AG04450 (cell line): ENCODE results near the gene SCYL2. TPM values are rescaled to one million over a fixed set of nuclear protein-coding genes. Genes with fewer than 3 reads are reported as not detected.

Source experiments
- CTCF ChIA-PET: fragments of 300-600, 350-600 bp; formaldehyde crosslinking; extraction: SDS; loops from one replicate; lab custom pipeline; 2022; ENCODE audit warnings: antibody characterized with exemption, inconsistent platforms; lab: Charles Lee
- POLR2A ChIA-PET: fragments of 350-600 bp; formaldehyde crosslinking; extraction: SDS; loops from one replicate; lab custom pipeline; 2021; ENCODE audit warnings: antibody characterized with exemption, inconsistent platforms; lab: Yijun Ruan, JAX
- DNase-seq: peaks from one replicate; pipeline ENCODE4 v3.0.0-alpha.2; 2011; ENCODE audit warnings: low read depth, low spot score
- H3K27ac ChIP-seq: one replicate; pipeline ENCODE4 v1.5.1; 2012; ENCODE audit warnings: low read depth, low read length, control low read depth
- H3K27me3 ChIP-seq: one replicate; pipeline ENCODE4 v1.6.0; 2012; ENCODE audit warnings: low read length; ENCODE audit not compliant: control insufficient read depth, insufficient read depth
- H3K4me3 ChIP-seq: 2 replicates; pipeline ENCODE4 v1.5.1; 2011; ENCODE audit warnings: mild to moderate bottlenecking, low read depth, low read length, control low read depth
- H3K9me3 ChIP-seq: 2 replicates; pipeline ENCODE4 v1.5.1; 2012; ENCODE audit warnings: low read length; ENCODE audit not compliant: control insufficient read depth, insufficient read depth
- polyA plus RNA-seq: library from polyadenylated mRNA; depleted of rRNA; stranded (reverse); fragments of >200 nt; gene quantifications from 2 replicates; pipeline ENCODE4 v1.2.3, GENCODE V29; 2011
- TF ChIP-seq, protein P1 (sequence below): IDR thresholded peaks from 2 replicates; pipeline ENCODE4 v1.5.1; 2011; ENCODE audit warnings: low read depth, low read length, control low read depth, inconsistent platforms

The SCYL2 gene
- polyA plus RNA-seq, 1 experiment, result 50.3 TPM

DNA sequence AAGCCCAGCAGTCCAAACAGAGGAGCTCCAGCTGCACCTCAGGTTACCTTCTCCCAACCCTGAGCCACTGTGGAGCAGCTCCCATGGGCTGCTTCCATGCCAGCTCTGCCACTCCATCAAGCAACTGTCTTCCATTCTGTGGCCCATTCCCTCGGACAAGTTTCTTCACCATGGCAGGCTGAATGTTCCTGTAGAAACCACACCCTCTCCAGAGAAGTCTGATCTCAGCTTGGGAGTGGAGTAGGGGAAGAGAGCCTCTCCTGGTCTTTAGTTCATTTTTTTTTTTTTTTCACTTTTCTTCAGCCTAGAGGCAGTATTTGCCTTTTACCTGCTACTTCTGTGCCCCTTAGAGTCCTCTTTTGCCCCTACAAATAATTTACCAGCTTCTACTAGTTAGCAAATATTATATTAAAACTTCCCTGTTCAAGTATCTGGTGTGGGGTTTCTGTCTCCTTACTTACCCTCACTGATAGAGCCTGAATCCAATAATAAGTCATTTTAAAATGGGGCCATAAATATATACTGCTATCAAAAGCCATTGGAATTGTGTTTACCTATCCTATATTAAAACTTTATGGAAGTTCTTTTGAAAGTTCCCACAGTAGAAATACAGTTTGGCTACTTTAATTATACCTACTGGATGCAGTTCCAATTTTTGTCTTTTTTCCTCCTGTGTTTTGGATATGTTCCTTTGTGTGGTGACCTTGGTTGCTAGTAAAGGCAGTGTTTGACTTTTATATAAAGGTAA, 78.2 kb downstream of the SCYL2 start:
- H3K9me3 ChIP-seq, result no peaks in the 10 kb centered on the region
- no peaks in the 10 kb centered on the region for H3K27me3 ChIP-seq
- TF ChIP-seq, protein P1, sequence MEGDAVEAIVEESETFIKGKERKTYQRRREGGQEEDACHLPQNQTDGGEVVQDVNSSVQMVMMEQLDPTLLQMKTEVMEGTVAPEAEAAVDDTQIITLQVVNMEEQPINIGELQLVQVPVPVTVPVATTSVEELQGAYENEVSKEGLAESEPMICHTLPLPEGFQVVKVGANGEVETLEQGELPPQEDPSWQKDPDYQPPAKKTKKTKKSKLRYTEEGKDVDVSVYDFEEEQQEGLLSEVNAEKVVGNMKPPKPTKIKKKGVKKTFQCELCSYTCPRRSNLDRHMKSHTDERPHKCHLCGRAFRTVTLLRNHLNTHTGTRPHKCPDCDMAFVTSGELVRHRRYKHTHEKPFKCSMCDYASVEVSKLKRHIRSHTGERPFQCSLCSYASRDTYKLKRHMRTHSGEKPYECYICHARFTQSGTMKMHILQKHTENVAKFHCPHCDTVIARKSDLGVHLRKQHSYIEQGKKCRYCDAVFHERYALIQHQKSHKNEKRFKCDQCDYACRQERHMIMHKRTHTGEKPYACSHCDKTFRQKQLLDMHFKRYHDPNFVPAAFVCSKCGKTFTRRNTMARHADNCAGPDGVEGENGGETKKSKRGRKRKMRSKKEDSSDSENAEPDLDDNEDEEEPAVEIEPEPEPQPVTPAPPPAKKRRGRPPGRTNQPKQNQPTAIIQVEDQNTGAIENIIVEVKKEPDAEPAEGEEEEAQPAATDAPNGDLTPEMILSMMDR, result no peak
- DNase-seq, result no peak
- ChIA-PET CTCF (interaction anchor here (7.7 kb wide), 1 partner anchor 209 kb away, joined by 90 read pairs; no protein-coding TSS in a partner anchor), POLR2A (no interaction called here)
- no peak overlapping the region for H3K4me3 ChIP-seq
- no peak overlapping the region for H3K27ac ChIP-seq

DNA sequence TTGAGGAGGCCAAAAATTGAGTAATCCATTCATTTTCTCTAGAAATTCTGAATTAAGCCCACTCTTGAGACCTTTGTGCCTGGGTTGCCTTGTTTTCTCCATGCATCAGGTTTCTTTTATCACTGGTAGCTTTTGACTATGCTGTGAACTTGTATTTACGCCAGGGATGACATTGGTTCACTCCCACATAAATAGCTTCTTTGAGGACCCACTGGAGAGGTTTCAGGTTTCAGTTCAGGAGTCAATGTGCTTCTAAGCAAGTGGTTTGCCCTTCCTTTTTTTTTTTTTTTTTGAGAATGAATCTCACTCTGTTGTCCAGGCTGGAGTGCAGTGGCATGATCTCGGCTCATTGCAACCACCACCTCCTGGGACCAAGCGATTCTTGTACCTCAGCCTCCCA, 79.7 kb downstream of the SCYL2 start:
- H3K9me3 ChIP-seq, result no peaks in the 10 kb centered on the region
- TF ChIP-seq, protein P1, result no peak
- H3K4me3 ChIP-seq, result no peak overlapping the region
- H3K27ac ChIP-seq, result no peak overlapping the region
- DNase-seq, result no peak
- ChIA-PET CTCF (interaction anchor here (0.7 to 7.7 kb wide), 4 partner anchors 13 to 208 kb away, joined by 3 to 90 read pairs (median 7); no protein-coding TSS in a partner anchor), POLR2A (interaction anchor here (0.7 kb wide), 1 partner anchor 388 kb away, joined by 4 read pairs; no protein-coding TSS in a partner anchor)
- H3K27me3 ChIP-seq, result peaks cover 3% of the 10 kb centered on the region

DNA sequence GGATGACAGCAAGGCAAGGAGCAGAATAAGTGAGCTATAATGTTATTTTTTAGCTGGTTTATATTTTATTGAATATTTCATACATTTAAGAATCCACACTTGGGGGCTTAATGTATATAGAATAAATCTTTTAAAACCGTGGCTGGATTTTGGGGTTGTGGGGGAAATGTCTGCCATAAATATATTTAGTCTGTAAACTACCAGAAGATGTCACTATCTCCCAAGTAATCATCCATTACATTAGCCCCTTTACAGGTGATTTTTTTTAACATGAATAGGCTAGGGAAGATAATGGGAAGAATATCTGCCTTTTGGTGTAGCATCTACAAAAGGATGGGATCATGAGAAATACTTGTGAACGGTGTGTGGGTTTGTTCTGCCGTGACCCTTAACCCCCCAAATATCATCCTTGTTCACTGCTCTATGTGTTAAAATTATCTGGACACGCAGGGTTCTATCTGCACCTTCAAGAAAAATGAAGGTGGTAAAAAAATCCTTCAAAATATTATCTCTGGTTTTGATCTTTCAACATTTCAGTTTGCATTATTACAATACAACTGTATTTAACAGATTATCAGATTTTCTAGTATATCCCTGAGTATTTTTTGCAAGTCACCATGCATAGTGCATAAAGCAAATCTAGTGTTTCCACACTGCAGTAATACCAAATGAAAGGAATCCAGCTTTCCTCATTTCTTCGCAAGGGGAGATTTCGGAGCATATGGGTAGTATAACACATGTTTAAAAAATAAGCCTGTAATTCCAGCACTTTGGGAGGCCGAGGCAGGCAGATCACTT, 81.9 kb downstream of the SCYL2 start:
- TF ChIP-seq, protein P1, result peak; percentile 48
- peaks cover 3% of the 10 kb centered on the region for H3K27me3 ChIP-seq
- ChIA-PET CTCF (interaction anchor here (0.6 to 7.7 kb wide), 19 partner anchors 8 to 477 kb away, joined by 3 to 90 read pairs (median 3); partner anchors contain the start of gene SLC17A8), POLR2A (no interaction called here)
- H3K27ac ChIP-seq, result no peak overlapping the region
- H3K9me3 ChIP-seq, result no peaks in the 10 kb centered on the region
- no peak for DNase-seq
- no peak overlapping the region for H3K4me3 ChIP-seq

DNA sequence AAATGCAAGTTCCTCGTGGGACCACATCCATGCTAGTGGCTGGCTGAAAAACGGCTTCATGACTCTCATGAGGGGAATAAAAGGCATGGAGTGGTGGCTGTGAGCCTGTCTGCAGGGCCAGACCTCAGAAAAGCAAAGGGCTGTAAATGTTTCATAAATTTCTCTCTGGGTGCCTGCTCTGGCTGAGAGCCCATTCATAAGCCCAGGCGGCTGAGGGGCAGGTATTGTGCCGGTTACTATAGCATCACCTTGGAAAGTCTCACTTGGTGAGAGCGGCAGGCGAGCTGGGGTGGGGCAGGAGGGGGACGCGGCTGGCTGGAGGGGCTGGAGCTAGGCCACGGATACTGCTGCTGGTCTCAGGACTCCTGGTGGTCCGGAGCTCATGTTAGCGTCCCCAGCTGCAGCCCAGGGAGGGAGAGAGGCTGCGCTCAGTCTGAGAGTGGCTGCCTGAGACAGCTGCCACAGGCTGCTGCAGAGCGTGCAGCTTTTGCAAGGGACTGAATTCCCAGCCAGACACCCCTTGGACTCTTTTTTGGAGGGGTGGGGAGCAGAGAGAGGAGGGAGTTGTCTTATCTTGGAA, 89.8 kb downstream of the SCYL2 start, which contains the start of gene SLC17A8:
SLC17A8 (plus strand) TSS at position 431 of the 580 bp plus-strand sequence. CDS start 318 bp downstream, outside the sequence.
- no peak for DNase-seq
- ChIA-PET CTCF (interaction anchor here (1.3 to 2.0 kb wide), 2 partner anchors 9 to 48 kb away, joined by 7 to 10 read pairs; no protein-coding TSS in a partner anchor), POLR2A (no interaction called here)
- H3K27ac ChIP-seq, result no peak within 1 kb of the TSS
- H3K27me3 ChIP-seq, result peaks cover 8% of the 10 kb centered on the region
- no peak within 1 kb of the TSS for H3K4me3 ChIP-seq
- no peaks in the 10 kb centered on the region for H3K9me3 ChIP-seq
- TF ChIP-seq, protein P1, result no peak
